Liver (tissue), 9 donors: ENCODE results near the gene AFTPH. TPM values are rescaled to one million over a fixed set of nuclear protein-coding genes. Genes with fewer than 3 reads are reported as not detected.

Experiments
- DNase-seq: peaks from one replicate; pipeline ENCODE4 v3.0.0-alpha.2; 2017; ENCODE audit warnings: low spot score
- H3K27ac ChIP-seq, 2 donors: one replicate each; pipeline ENCODE4 v1.7.0; 2013; ENCODE audit warnings: inconsistent platforms in 2 of 2, low read length in 2 of 2, control low read depth in 1 of 2, low read depth in 1 of 2, mild to moderate bottlenecking in 1 of 2
- H3K27me3 ChIP-seq, 4 donors: one replicate each; pipeline versions ENCODE4 v1.6.1 to v1.7.0; 2013; ENCODE audit warnings: low read length in 3 of 4, inconsistent platforms in 1 of 4, mild to moderate bottlenecking in 1 of 4, moderate library complexity in 1 of 4; ENCODE audit not compliant: control insufficient read depth in 4 of 4, insufficient read depth in 4 of 4
- H3K36me3 ChIP-seq, 4 donors: one replicate each; pipeline versions ENCODE4 v1.6.1 to v1.7.0; 2013; ENCODE audit warnings: low read length in 3 of 4, mild to moderate bottlenecking in 3 of 4, low read depth in 1 of 4, moderate library complexity in 1 of 4; ENCODE audit not compliant: control insufficient read depth in 4 of 4, insufficient read depth in 3 of 4
- H3K4me1 ChIP-seq, 4 donors: one replicate each; pipeline versions ENCODE4 v1.6.1 to v1.7.0; 2013; ENCODE audit warnings: low read length in 3 of 4, mild to moderate bottlenecking in 3 of 4, moderate library complexity in 1 of 4; ENCODE audit not compliant: control insufficient read depth in 4 of 4, insufficient read depth in 4 of 4
- H3K4me3 ChIP-seq, 3 donors: one replicate each; pipeline versions ENCODE4 v1.6.1 to v1.7.0; 2013; ENCODE audit warnings: low read length in 3 of 3, control low read depth in 1 of 3, low read depth in 1 of 3, mild to moderate bottlenecking in 1 of 3
- H3K9ac ChIP-seq, 2 donors: one replicate each; pipeline ENCODE4 v1.7.0; 2013; ENCODE audit warnings: low read length in 2 of 2, mild to moderate bottlenecking in 2 of 2, moderate library complexity in 2 of 2, control low read depth in 1 of 2, low read depth in 1 of 2
- H3K9me3 ChIP-seq, 4 donors: one replicate each; pipeline versions ENCODE4 v1.6.1 to v1.7.0; 2013; ENCODE audit warnings: low read length in 3 of 4; ENCODE audit not compliant: control insufficient read depth in 4 of 4
- EGR1 ChIP-seq, 2 donors: IDR thresholded peaks; 2 replicates each; pipeline ENCODE4 v1.6.1; 2016 to 2018; ENCODE audit warnings: antibody characterized with exemption in 2 of 2, low read depth in 2 of 2
- FOXA1 ChIP-seq: IDR thresholded peaks from 2 replicates; pipeline ENCODE4 v1.6.1; 2016; ENCODE audit warnings: antibody characterized with exemption
- FOXA2 ChIP-seq: IDR thresholded peaks from 2 replicates; pipeline ENCODE4 v1.6.1; 2016; ENCODE audit warnings: antibody characterized with exemption
- GABPA ChIP-seq, 2 donors: IDR thresholded peaks in 1 of 2; conservative IDR thresholded peaks in 1 of 2; 2 replicates each; pipeline ENCODE4 v1.6.1; 2016; ENCODE audit warnings: antibody characterized with exemption in 2 of 2, mild to moderate bottlenecking in 1 of 2, moderate library complexity in 1 of 2
- HNF4A ChIP-seq, 2 donors: conservative IDR thresholded peaks; 2 replicates each; pipeline ENCODE4 v1.6.1; 2016; ENCODE audit warnings: antibody characterized with exemption in 2 of 2, mild to moderate bottlenecking in 2 of 2
- HNF4G ChIP-seq: IDR thresholded peaks from 2 replicates; pipeline ENCODE4 v1.6.1; 2016; ENCODE audit warnings: antibody characterized with exemption
- JUND ChIP-seq, 2 donors: IDR thresholded peaks; 2 replicates each; pipeline ENCODE4 v1.6.1; 2016; ENCODE audit warnings: antibody characterized with exemption in 2 of 2
- NR2F2 ChIP-seq: IDR thresholded peaks from 2 replicates; pipeline ENCODE4 v1.6.1; 2016; ENCODE audit warnings: antibody characterized with exemption
- RXRA ChIP-seq, 2 donors: IDR thresholded peaks; 2 replicates each; pipeline ENCODE4 v1.6.1; 2017 to 2018; ENCODE audit warnings: antibody characterized with exemption in 2 of 2, mild to moderate bottlenecking in 1 of 2
- SP1 ChIP-seq: IDR thresholded peaks from 2 replicates; pipeline ENCODE4 v1.6.1; 2018; ENCODE audit warnings: antibody characterized with exemption, mild to moderate bottlenecking
- TAF1 ChIP-seq: conservative IDR thresholded peaks from 2 replicates; pipeline ENCODE4 v1.6.1; 2016; ENCODE audit warnings: antibody characterized with exemption, mild to moderate bottlenecking
- YY1 ChIP-seq: IDR thresholded peaks from 2 replicates; pipeline ENCODE4 v1.6.1; 2016; ENCODE audit warnings: antibody characterized with exemption, mild to moderate bottlenecking
- WGBS: extraction: QIAGEN DNeasy Blood & Tissue Kit; methylation state at CpG from one replicate; pipeline ENCODE4 v1.1.7; 2013; 5-methylcytosine and 5-hydroxymethylcytosine counted together
- polyA plus RNA-seq, 2 donors: library from polyadenylated mRNA; stranded (reverse) in 1 of 2; unstranded in 1 of 2; fragments of 200-250 nt in 1 of 2; fragments of >200 nt in 1 of 2; fragmentation: Nextera tagmentation in 1 of 2; extraction: Ambion mirVana in 1 of 2; gene quantifications; one replicate each; pipeline versions ENCODE4 v1.2.1 to v1.2.3, GENCODE V29; 2013 to 2015
- total RNA-seq, 2 donors: library from RNA; depleted of rRNA; stranded (reverse); fragments of >200 nt; gene quantifications; one replicate each; pipeline ENCODE4 v1.2.3, GENCODE V29; 2014
- TF ChIP-seq, protein P1 (sequence below): IDR thresholded peaks from 2 replicates; pipeline ENCODE4 v1.6.1; 2016; ENCODE audit warnings: antibody characterized with exemption
- TF ChIP-seq, protein P2 (sequence below): IDR thresholded peaks from 2 replicates; pipeline ENCODE4 v1.6.1; 2016; ENCODE audit warnings: antibody characterized with exemption, mild to moderate bottlenecking
- TF ChIP-seq, protein P3 (sequence below): IDR thresholded peaks from 2 replicates; pipeline ENCODE4 v1.6.1; 2016; ENCODE audit warnings: antibody characterized with exemption
- TF ChIP-seq, protein P4 (sequence below): fragments of 150-350 bp; IDR thresholded peaks from 2 replicates; pipeline ENCODE4 v1.5.1; 2017; ENCODE audit warnings: improper control_type of control experiment, low read depth, low read length; ENCODE audit not compliant: missing input control
- TF ChIP-seq, protein P5 (sequence below): IDR thresholded peaks from 2 replicates; pipeline ENCODE4 v1.6.1; 2016; ENCODE audit warnings: antibody characterized with exemption
- donor health status: healthy.
- donor health status: healthy.
- donor health status: healthy.
- donor health status: healthy.
- donor health status: healthy.

Gene AFTPH
- total and polyA plus RNA-seq, 4 donors = 10.5 to 27.9 (median 20.6) TPM

DNA sequence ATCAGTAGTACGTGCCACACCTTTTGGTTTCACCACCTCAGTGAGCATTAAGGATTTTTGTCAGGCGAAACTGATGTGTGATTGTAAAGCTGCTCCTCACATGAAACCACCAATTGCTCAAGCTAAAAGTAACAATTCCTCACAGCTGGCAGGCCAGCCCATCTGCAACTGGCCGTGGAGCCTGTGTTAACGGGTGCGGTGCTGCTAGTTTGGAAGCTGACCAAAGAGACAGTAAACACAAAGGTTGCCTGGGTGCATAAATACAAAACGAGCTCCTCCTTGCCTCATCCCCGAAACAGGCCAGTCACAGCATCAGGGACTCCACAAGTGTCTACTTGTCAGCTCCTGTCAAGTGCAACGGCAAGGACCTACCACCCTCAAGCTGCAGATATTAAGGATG lies 38.2 kb upstream of the AFTPH start:
- Histone ChIP-seq H3K27me3 (no peaks in the 10 kb centered on the region), H3K27ac (no peak overlapping the region), H3K36me3 (no peaks in the 10 kb centered on the region), H3K9ac (no peak overlapping the region), H3K4me1 (peaks cover 0 to 4% (median 1%) of the 10 kb centered on the region in 4 donors), H3K9me3 (no peaks in the 10 kb centered on the region), H3K4me3 (no peak overlapping the region)
- TF ChIP-seq JUND (IDR thresholded peaks at IDR 0.05) (no peak), NR2F2 (no peak), FOXA1 (no peak), HNF4A (conservative IDR thresholded peaks at IDR 0.05) (no peak), FOXA2 (no peak), YY1 (no peak), RXRA (IDR thresholded peaks at IDR 0.05) (no peak), SP1 (no peak)
- TF ChIP-seq, protein P1, sequence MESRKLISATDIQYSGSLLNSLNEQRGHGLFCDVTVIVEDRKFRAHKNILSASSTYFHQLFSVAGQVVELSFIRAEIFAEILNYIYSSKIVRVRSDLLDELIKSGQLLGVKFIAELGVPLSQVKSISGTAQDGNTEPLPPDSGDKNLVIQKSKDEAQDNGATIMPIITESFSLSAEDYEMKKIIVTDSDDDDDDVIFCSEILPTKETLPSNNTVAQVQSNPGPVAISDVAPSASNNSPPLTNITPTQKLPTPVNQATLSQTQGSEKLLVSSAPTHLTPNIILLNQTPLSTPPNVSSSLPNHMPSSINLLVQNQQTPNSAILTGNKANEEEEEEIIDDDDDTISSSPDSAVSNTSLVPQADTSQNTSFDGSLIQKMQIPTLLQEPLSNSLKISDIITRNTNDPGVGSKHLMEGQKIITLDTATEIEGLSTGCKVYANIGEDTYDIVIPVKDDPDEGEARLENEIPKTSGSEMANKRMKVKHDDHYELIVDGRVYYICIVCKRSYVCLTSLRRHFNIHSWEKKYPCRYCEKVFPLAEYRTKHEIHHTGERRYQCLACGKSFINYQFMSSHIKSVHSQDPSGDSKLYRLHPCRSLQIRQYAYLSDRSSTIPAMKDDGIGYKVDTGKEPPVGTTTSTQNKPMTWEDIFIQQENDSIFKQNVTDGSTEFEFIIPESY = no peak
- TF ChIP-seq, protein P2, sequence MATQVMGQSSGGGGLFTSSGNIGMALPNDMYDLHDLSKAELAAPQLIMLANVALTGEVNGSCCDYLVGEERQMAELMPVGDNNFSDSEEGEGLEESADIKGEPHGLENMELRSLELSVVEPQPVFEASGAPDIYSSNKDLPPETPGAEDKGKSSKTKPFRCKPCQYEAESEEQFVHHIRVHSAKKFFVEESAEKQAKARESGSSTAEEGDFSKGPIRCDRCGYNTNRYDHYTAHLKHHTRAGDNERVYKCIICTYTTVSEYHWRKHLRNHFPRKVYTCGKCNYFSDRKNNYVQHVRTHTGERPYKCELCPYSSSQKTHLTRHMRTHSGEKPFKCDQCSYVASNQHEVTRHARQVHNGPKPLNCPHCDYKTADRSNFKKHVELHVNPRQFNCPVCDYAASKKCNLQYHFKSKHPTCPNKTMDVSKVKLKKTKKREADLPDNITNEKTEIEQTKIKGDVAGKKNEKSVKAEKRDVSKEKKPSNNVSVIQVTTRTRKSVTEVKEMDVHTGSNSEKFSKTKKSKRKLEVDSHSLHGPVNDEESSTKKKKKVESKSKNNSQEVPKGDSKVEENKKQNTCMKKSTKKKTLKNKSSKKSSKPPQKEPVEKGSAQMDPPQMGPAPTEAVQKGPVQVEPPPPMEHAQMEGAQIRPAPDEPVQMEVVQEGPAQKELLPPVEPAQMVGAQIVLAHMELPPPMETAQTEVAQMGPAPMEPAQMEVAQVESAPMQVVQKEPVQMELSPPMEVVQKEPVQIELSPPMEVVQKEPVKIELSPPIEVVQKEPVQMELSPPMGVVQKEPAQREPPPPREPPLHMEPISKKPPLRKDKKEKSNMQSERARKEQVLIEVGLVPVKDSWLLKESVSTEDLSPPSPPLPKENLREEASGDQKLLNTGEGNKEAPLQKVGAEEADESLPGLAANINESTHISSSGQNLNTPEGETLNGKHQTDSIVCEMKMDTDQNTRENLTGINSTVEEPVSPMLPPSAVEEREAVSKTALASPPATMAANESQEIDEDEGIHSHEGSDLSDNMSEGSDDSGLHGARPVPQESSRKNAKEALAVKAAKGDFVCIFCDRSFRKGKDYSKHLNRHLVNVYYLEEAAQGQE = no peak
- TF ChIP-seq, protein P3, sequence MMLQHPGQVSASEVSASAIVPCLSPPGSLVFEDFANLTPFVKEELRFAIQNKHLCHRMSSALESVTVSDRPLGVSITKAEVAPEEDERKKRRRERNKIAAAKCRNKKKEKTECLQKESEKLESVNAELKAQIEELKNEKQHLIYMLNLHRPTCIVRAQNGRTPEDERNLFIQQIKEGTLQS = no peak
- 45% methylated on average over 8 of the region's 8 CpGs for WGBS
- no peak for DNase-seq

DNA sequence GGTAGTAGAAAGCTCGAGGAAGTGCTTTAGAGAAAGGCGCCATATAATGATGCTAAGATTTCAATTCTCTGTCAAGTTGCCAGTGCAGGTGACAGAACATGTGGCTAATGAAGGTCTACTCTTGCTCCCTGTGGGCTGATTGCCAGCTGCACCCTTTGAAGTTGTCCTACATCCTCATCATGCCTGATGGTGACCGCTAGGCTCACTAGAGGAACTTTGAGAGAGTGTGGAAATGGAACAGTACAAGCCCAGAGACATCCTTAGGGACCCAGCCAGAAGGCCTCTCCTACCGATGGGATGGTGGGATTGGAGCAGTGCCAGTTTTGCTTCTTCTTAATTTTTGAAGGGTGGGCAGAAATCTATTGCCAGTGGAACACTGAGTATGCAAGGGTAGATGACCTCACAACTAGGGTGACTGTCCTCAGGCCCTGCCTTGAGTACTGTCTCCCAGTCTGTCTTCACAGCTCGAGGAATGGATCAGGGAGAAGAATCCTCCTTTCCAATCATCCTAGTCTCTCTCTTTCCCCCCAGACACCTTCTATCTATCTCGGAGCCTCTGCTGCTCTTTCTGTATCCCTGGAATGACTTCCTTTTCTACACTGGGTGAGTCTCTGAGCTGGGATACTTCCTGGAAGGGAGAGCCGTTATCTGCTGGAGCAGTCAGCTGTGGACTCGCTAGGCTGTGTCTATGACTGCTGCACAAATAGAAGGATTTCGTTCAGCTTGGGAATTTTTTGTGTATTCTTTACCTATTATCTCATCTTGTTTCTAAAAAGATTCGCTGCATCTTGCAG lies 36.7 kb upstream of the AFTPH start:
- Histone ChIP-seq H3K9me3 (no peaks in the 10 kb centered on the region), H3K9ac (no peak overlapping the region), H3K4me1 (peaks cover 0 to 4% (median 1%) of the 10 kb centered on the region in 4 donors), H3K27ac (no peak overlapping the region), H3K27me3 (no peaks in the 10 kb centered on the region), H3K36me3 (no peaks in the 10 kb centered on the region), H3K4me3 (no peak overlapping the region)
- TF ChIP-seq FOXA1 (no peak), RXRA (IDR thresholded peaks at IDR 0.05) (no peak), GABPA (IDR thresholded peaks at IDR 0.05 in 1 of 2, conservative IDR thresholded peaks at IDR 0.05 in 1 of 2) (no peak), HNF4G (no peak), YY1 (no peak), JUND (IDR thresholded peaks at IDR 0.05) (no peak), EGR1 (IDR thresholded peaks at IDR 0.05; ENCODE audit: low read depth in 2 of 2) (no peak), FOXA2 (no peak), TAF1 (no peak), NR2F2 (no peak), SP1 (no peak)
- TF ChIP-seq, protein P4, sequence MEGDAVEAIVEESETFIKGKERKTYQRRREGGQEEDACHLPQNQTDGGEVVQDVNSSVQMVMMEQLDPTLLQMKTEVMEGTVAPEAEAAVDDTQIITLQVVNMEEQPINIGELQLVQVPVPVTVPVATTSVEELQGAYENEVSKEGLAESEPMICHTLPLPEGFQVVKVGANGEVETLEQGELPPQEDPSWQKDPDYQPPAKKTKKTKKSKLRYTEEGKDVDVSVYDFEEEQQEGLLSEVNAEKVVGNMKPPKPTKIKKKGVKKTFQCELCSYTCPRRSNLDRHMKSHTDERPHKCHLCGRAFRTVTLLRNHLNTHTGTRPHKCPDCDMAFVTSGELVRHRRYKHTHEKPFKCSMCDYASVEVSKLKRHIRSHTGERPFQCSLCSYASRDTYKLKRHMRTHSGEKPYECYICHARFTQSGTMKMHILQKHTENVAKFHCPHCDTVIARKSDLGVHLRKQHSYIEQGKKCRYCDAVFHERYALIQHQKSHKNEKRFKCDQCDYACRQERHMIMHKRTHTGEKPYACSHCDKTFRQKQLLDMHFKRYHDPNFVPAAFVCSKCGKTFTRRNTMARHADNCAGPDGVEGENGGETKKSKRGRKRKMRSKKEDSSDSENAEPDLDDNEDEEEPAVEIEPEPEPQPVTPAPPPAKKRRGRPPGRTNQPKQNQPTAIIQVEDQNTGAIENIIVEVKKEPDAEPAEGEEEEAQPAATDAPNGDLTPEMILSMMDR = no peak
- TF ChIP-seq, protein P1 = no peak
- TF ChIP-seq, protein P3 = no peak
- TF ChIP-seq, protein P5, sequence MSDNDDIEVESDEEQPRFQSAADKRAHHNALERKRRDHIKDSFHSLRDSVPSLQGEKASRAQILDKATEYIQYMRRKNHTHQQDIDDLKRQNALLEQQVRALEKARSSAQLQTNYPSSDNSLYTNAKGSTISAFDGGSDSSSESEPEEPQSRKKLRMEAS = no peak
- DNase-seq = no peak
- 48% methylated on average over 10 of the region's 10 CpGs for WGBS
